DOHH2 (cell line): ENCODE results near the gene ZNF592.

Experiments
- EZH2phosphoT487 ChIP-seq: fragments of 200-600 bp; sonication (generic); IDR thresholded peaks from 2 replicates; pipeline ENCODE4 v1.6.1; 2017; ENCODE audit warnings: borderline replicate concordance, mild to moderate bottlenecking, antibody characterized with exemption, low read length, moderate library complexity, mixed read lengths
- TF ChIP-seq, protein P1 (sequence below): fragments of 200-600 bp; sonication (generic); IDR thresholded peaks from one replicate; pipeline ENCODE4 v1.5.1; 2014; ENCODE audit warnings: antibody characterized with exemption, mild to moderate bottlenecking, low read depth, low read length; ENCODE audit not compliant: poor library complexity, severe bottlenecking

DNA sequence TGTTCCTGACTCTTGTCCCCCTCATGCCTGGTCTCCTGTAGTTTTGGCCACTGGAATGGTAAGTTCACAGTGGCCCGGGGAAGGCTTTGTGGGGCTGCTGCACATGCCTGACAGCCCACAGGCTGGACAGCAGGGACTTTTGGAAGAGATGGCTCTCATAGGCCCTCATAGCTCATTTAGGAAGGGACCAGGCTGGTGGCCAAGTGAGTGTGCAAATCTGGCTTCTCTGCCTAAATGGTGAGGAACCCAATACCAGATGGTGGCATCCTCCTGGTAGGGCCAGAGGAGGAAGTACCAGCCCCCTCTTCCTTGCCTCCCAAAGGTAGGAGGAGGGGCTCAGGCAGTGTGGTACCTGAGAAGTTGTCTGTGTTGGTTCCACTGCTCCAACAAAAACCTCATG is 94.4 kb downstream of the ZNF592 start:
- TF ChIP-seq, protein P1, sequence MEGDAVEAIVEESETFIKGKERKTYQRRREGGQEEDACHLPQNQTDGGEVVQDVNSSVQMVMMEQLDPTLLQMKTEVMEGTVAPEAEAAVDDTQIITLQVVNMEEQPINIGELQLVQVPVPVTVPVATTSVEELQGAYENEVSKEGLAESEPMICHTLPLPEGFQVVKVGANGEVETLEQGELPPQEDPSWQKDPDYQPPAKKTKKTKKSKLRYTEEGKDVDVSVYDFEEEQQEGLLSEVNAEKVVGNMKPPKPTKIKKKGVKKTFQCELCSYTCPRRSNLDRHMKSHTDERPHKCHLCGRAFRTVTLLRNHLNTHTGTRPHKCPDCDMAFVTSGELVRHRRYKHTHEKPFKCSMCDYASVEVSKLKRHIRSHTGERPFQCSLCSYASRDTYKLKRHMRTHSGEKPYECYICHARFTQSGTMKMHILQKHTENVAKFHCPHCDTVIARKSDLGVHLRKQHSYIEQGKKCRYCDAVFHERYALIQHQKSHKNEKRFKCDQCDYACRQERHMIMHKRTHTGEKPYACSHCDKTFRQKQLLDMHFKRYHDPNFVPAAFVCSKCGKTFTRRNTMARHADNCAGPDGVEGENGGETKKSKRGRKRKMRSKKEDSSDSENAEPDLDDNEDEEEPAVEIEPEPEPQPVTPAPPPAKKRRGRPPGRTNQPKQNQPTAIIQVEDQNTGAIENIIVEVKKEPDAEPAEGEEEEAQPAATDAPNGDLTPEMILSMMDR: no peak
- TF ChIP-seq EZH2phosphoT487: no peak
